Caco-2 (cell line): ENCODE results near the gene WDR4. TPM values are rescaled to one million over a fixed set of nuclear protein-coding genes. Genes with fewer than 3 reads are reported as not detected.
A peak's percentile ranks its signal among the peaks of the same experiment; 100 is the strongest.

Experiments
- BruUV-seq: library from RNA; stranded (reverse); fragments of 400-500 nt; replicated peaks from 2 replicates; lab custom pipeline; 2021; lab: Mats Ljungman, UMichigan
- CTCF ChIA-PET: fragments of 300-600 bp; sonication (Branson Sonifier 250); formaldehyde crosslinking; loops from one replicate; lab custom pipeline; 2022; ENCODE audit warnings: antibody characterized with exemption; lab: Charles Lee
- POLR2A ChIA-PET: fragments of 300-600 bp; sonication (Branson Sonifier 250); formaldehyde crosslinking; loops from one replicate; lab custom pipeline; 2022; ENCODE audit warnings: antibody characterized with exemption; lab: Charles Lee
- DNase-seq, 2 experiments: peaks; one replicate each; pipeline versions ENCODE4 v3.0.0 to v3.0.0-alpha.2; 2020 to 2022
- H3K27me3 ChIP-seq: replicated peaks from 2 replicates; pipeline ENCODE4 v1.6.0; 2011; ENCODE audit warnings: low read length; ENCODE audit not compliant: control insufficient read depth, insufficient read depth
- H3K36me3 ChIP-seq: 2 replicates; pipeline ENCODE4 v1.5.1; 2011; ENCODE audit warnings: low read length; ENCODE audit not compliant: control insufficient read depth, insufficient read depth
- H3K4me1 ChIP-seq: fragments of 250-450 bp; sonication (Bioruptor Pico); 2 replicates; pipeline ENCODE4 v1.5.1; 2020; ENCODE audit warnings: mild to moderate bottlenecking
- H3K4me3 ChIP-seq: 2 replicates; pipeline ENCODE4 v1.5.1; 2011; ENCODE audit warnings: low read depth, mild to moderate bottlenecking, control low read depth, low read length
- H3K9me3 ChIP-seq: fragments of 250-450 bp; sonication (Bioruptor Pico); 2 replicates; pipeline ENCODE4 v1.5.1; 2020; ENCODE audit warnings: mild to moderate bottlenecking, moderate library complexity
- H3K27ac Mint-ChIP-seq: one replicate; pipeline ENCODE4 v1.8.0; 2022; ENCODE audit warnings: mixed read lengths; ENCODE audit not compliant: unreplicated experiment
- H3K27me3 Mint-ChIP-seq: one replicate; pipeline ENCODE4 v1.8.0; 2022; ENCODE audit warnings: mixed read lengths; ENCODE audit not compliant: insufficient read depth, unreplicated experiment
- H3K36me3 Mint-ChIP-seq: one replicate; pipeline ENCODE4 v1.8.0; 2022; ENCODE audit warnings: mild to moderate bottlenecking, mixed read lengths; ENCODE audit not compliant: insufficient read depth, unreplicated experiment
- H3K4me1 Mint-ChIP-seq: one replicate; pipeline ENCODE4 v1.8.0; 2022; ENCODE audit warnings: low read depth, mixed read lengths; ENCODE audit not compliant: unreplicated experiment
- H3K4me3 Mint-ChIP-seq: one replicate; pipeline ENCODE4 v1.8.0; 2022; ENCODE audit warnings: mild to moderate bottlenecking, moderate library complexity, mixed read lengths; ENCODE audit not compliant: unreplicated experiment
- H3K9me3 Mint-ChIP-seq: one replicate; pipeline ENCODE4 v1.8.0; 2022; ENCODE audit warnings: mixed read lengths; ENCODE audit not compliant: unreplicated experiment
- intact Hi-C: fragments of 100-400 bp; cut with micrococcal nuclease; formaldehyde crosslinking; loops from one replicate; pipeline ENCODE4 v1.10.0; 2022; ENCODE audit not compliant: unreplicated experiment
- total RNA-seq: library from RNA; stranded (reverse); gene quantifications from 2 replicates; pipeline ENCODE4 v1.2.3, GENCODE V29; 2022
- TF ChIP-seq, protein P1 (sequence below), 2 experiments: fragments of 200-600 bp in 1 of 2; IDR thresholded peaks; 1 replicate in 1 of 2; 2 replicates in 1 of 2; pipeline versions ENCODE4 v1.5.1 to v1.8.0; 2011 to 2022; ENCODE audit warnings: antibody characterized with exemption in 1 of 2, control low read depth in 1 of 2, inconsistent platforms in 1 of 2, low read depth in 1 of 2, low read length in 1 of 2, mild to moderate bottlenecking in 1 of 2, moderate library complexity in 1 of 2; ENCODE audit not compliant: insufficient read depth in 1 of 2, severe bottlenecking in 1 of 2, unreplicated experiment in 1 of 2

Gene WDR4
- total RNA-seq, 1 experiment from 2014 or later, result 35.0 TPM

DNA sequence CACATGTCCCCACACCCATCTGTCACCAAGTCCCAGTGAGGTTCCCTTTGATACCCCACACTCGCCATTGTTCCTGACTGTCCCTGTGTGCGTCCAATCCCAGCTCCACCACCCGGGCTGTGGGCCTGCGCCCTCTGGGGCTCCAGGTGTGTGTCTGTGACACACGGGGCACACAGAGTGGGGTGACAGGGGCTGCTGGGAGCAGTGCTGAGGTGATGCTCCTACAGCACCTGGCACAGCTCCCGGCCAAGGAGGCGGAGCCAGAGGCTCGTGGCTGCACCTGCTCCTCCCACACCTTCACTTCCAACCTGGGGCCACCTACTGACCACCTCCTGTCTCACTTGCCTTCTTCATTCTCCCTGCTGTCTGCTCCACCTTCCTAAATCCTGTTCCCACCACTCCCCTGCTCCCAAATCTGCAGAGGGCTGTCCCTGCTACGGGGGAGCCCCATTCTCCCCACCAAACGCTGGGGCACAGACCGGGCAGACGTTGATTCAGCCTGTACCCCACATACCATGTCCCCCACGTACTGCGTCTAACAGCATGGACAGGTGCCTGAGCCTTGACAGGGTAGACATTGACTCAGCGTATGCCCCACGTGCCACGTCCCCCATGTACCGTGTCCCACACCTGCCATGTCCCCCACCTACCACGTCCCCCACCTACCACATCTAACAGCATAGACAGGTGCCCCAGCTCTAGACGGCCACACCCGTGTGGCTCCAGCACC lies 16.4 kb downstream of the WDR4 start:
- Histone ChIP-seq H3K4me1 (no peaks in the 10 kb centered on the region), H3K27me3 (no peaks in the 10 kb centered on the region), H3K36me3 (no peaks in the 10 kb centered on the region), H3K9me3 (no peaks in the 10 kb centered on the region), H3K4me3 (no peak overlapping the region)
- intact Hi-C loops, result no loop called here
- no peak overlapping the region for H3K27ac Mint-ChIP-seq
- ChIA-PET CTCF (no interaction called here), POLR2A (no interaction called here)
- H3K4me1 Mint-ChIP-seq, result no peaks in the 10 kb centered on the region
- BruUV-seq, result no TSS peak
- H3K4me3 Mint-ChIP-seq, result no peak overlapping the region
- TF ChIP-seq, protein P1, sequence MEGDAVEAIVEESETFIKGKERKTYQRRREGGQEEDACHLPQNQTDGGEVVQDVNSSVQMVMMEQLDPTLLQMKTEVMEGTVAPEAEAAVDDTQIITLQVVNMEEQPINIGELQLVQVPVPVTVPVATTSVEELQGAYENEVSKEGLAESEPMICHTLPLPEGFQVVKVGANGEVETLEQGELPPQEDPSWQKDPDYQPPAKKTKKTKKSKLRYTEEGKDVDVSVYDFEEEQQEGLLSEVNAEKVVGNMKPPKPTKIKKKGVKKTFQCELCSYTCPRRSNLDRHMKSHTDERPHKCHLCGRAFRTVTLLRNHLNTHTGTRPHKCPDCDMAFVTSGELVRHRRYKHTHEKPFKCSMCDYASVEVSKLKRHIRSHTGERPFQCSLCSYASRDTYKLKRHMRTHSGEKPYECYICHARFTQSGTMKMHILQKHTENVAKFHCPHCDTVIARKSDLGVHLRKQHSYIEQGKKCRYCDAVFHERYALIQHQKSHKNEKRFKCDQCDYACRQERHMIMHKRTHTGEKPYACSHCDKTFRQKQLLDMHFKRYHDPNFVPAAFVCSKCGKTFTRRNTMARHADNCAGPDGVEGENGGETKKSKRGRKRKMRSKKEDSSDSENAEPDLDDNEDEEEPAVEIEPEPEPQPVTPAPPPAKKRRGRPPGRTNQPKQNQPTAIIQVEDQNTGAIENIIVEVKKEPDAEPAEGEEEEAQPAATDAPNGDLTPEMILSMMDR (IDR thresholded peaks at IDR 0.05; ENCODE audit: insufficient read depth in 1 of 2, low read depth in 1 of 2, low read length in 1 of 2, severe bottlenecking in 1 of 2, unreplicated experiment in 1 of 2), result no peak
- peaks cover 66% of the 10 kb centered on the region for H3K36me3 Mint-ChIP-seq
- H3K27me3 Mint-ChIP-seq, result no peaks in the 10 kb centered on the region
- DNase-seq, result peak in 1 of 2 experiments; percentile 15
- no peaks in the 10 kb centered on the region for H3K9me3 Mint-ChIP-seq

GRCh38 chr21:42861848-42862400 lies 17.4 kb downstream of the WDR4 start:
- no peaks in the 10 kb centered on the region for H3K4me1 ChIP-seq
- no peaks in the 10 kb centered on the region for H3K27me3 ChIP-seq
- no peak overlapping the region for H3K27ac Mint-ChIP-seq
- no peaks in the 10 kb centered on the region for H3K36me3 ChIP-seq
- H3K4me3 ChIP-seq, result no peak overlapping the region
- no TSS peak for BruUV-seq
- no peak overlapping the region for H3K4me3 Mint-ChIP-seq
- no peaks in the 10 kb centered on the region for H3K9me3 ChIP-seq
- H3K27me3 Mint-ChIP-seq, result no peaks in the 10 kb centered on the region
- CTCF ChIA-PET, result no interaction called here
- DNase-seq, result no peak
- intact Hi-C loops, result no loop called here
- POLR2A ChIA-PET, result no interaction called here
- H3K36me3 Mint-ChIP-seq, result peaks cover 69% of the 10 kb centered on the region
- H3K4me1 Mint-ChIP-seq, result no peaks in the 10 kb centered on the region
- TF ChIP-seq, protein P1 (IDR thresholded peaks at IDR 0.05; ENCODE audit: insufficient read depth in 1 of 2, low read depth in 1 of 2, low read length in 1 of 2, severe bottlenecking in 1 of 2, unreplicated experiment in 1 of 2), result no peak
- no peaks in the 10 kb centered on the region for H3K9me3 Mint-ChIP-seq

GRCh38 chr21:42861311-42861847 lies 18.0 kb downstream of the WDR4 start:
- Histone ChIP-seq H3K4me3 (no peak overlapping the region), H3K9me3 (no peaks in the 10 kb centered on the region), H3K36me3 (no peaks in the 10 kb centered on the region), H3K27me3 (no peaks in the 10 kb centered on the region), H3K4me1 (no peaks in the 10 kb centered on the region)
- no TSS peak for BruUV-seq
- H3K4me1 Mint-ChIP-seq, result no peaks in the 10 kb centered on the region
- TF ChIP-seq, protein P1 (IDR thresholded peaks at IDR 0.05; ENCODE audit: insufficient read depth in 1 of 2, low read depth in 1 of 2, low read length in 1 of 2, severe bottlenecking in 1 of 2, unreplicated experiment in 1 of 2), result no peak
- no peak overlapping the region for H3K4me3 Mint-ChIP-seq
- intact Hi-C loops, result no loop called here
- no peak overlapping the region for H3K27ac Mint-ChIP-seq
- ChIA-PET POLR2A (no interaction called here), CTCF (no interaction called here)
- DNase-seq, result no peak
- H3K36me3 Mint-ChIP-seq, result peaks cover 69% of the 10 kb centered on the region
- H3K9me3 Mint-ChIP-seq, result no peaks in the 10 kb centered on the region
- H3K27me3 Mint-ChIP-seq, result no peaks in the 10 kb centered on the region
